ENCODE results near the gene COL1A1.

The COL1A1 gene

DNA sequence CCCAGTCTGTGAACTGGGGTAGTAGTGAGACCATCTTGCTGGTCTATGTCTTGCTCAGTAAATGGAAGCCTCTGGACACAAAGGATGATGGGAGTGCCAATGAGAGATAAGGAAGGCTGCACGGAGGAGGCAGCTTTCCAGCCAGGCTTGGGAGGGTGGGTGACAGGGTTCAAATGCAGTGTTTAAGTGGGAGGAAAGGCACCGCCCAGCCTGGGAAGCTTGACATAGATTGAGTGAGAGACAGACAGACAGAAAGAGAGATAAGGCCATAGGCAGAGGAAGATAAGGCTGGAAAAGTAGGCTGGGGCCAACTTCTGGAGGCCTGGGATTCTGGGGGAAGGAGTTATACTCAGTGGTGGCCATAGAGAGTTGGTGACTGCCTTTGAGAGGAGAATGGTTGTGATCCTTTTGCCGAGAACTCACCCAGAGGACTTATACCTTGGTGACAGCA, 7.2 kb upstream of the COL1A1 start:
- DNase-seq (ENCODE audit: low read depth, low spot score) = no peak
- no peak overlapping the region for H3K4me3 ChIP-seq (ENCODE audit: low read depth, low read length)
- POLR2A ChIA-PET = interaction anchor here (1.0 to 44.9 kb wide), 6 partner anchors 6 to 86 kb away, joined by 4 to 2316 read pairs (median 464); partner anchors contain the start of genes COL1A1 and TMEM92
- TF ChIP-seq, protein P1, sequence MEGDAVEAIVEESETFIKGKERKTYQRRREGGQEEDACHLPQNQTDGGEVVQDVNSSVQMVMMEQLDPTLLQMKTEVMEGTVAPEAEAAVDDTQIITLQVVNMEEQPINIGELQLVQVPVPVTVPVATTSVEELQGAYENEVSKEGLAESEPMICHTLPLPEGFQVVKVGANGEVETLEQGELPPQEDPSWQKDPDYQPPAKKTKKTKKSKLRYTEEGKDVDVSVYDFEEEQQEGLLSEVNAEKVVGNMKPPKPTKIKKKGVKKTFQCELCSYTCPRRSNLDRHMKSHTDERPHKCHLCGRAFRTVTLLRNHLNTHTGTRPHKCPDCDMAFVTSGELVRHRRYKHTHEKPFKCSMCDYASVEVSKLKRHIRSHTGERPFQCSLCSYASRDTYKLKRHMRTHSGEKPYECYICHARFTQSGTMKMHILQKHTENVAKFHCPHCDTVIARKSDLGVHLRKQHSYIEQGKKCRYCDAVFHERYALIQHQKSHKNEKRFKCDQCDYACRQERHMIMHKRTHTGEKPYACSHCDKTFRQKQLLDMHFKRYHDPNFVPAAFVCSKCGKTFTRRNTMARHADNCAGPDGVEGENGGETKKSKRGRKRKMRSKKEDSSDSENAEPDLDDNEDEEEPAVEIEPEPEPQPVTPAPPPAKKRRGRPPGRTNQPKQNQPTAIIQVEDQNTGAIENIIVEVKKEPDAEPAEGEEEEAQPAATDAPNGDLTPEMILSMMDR (IDR thresholded peaks at IDR 0.05; ENCODE audit: insufficient read depth, low read length, missing control alignments) = no peak
- CTCF ChIA-PET = interaction anchor here (1.0 to 24.1 kb wide), 4 partner anchors 8 to 62 kb away, joined by 3 to 489 read pairs (median 8); partner anchors contain the start of genes COL1A1 and TMEM92

DNA sequence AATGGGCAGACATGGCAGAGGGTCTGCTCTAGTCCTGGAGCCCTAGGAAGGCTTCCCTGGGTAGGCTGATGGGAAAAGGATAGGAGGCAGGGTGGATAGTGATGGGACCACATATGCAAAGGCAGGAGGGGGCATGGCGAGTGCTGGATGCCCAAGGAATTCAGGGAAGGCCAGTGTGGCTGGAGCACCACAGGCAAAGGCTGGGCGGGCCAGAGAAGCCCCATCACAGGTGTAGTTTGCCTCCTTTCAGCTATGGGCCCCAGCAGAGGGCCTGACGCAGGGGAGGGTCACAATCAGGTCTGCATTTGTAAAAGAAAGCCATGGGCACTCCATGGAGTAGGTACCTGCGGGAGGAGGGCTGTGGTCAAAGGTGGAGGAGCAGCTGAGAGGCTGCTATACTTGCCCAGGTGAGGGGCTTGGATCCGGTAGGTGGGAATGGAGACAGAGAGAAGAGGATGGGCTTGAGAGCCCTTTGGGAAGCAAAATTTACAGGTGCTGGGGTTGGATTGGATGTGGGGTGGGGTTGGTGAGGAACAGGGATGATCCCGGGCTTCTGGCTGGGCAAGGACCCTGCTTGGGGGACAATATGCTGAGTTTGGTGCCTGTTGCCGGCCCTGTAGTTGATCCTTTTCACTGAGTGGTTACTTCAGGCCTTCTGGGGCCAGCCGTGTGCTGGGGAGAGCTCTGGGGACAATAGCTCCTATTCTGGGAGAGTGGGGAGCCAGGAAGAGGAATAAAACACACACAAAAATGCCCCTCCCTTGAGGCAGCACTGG, 6.5 kb upstream of the COL1A1 start:
- TF ChIP-seq, protein P1 (IDR thresholded peaks at IDR 0.05; ENCODE audit: insufficient read depth, low read length, missing control alignments) = no peak
- CTCF ChIA-PET = interaction anchor here (1.0 to 24.1 kb wide), 5 partner anchors 7 to 62 kb away, joined by 3 to 489 read pairs (median 6); partner anchors contain the start of genes COL1A1 and TMEM92

DNA sequence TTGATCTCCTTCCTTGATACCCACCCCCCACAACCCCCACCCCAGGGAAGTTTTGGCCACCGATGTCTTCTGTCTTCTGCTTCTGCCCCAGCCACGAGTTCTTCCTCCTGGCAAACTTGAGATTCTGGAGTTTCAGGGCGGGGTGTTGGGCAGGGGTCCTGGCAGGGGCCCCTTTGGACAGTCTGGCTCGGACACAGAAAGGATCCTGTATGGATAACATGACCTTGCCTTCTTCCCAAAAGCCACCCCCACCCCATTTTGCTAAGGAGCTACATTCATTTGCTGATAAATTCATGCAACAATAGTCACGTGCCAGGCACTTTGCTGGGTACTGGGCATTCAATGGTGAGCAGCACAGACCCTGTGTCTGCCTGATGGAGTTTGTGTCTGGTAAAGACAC, 5.9 kb upstream of the COL1A1 start:
- no peak for DNase-seq (ENCODE audit: low read depth, low spot score)
- ChIA-PET POLR2A (interaction anchor here (1.5 to 44.9 kb wide), 4 partner anchors 9 to 58 kb away, joined by 3 to 2316 read pairs (median 714); partner anchors contain the start of gene TMEM92), CTCF (interaction anchor here (1.9 to 24.1 kb wide), 3 partner anchors 13 to 63 kb away, joined by 6 to 489 read pairs (median 6); partner anchors contain the start of gene TMEM92)
- TF ChIP-seq, protein P1 (IDR thresholded peaks at IDR 0.05; ENCODE audit: insufficient read depth, low read length, missing control alignments) = no peak
- H3K4me3 ChIP-seq (ENCODE audit: low read depth, low read length) = no peak overlapping the region

More for the DNA sequence above, 6.5 kb upstream of the COL1A1 start:
- no peak for DNase-seq (ENCODE audit: low read depth, low spot score)
- POLR2A ChIA-PET = interaction anchor here (0.6 to 44.9 kb wide), 5 partner anchors 8 to 57 kb away, joined by 3 to 2316 read pairs (median 11); partner anchors contain the start of gene TMEM92
- H3K4me3 ChIP-seq (ENCODE audit: low read depth, low read length) = no peak overlapping the region

DNA sequence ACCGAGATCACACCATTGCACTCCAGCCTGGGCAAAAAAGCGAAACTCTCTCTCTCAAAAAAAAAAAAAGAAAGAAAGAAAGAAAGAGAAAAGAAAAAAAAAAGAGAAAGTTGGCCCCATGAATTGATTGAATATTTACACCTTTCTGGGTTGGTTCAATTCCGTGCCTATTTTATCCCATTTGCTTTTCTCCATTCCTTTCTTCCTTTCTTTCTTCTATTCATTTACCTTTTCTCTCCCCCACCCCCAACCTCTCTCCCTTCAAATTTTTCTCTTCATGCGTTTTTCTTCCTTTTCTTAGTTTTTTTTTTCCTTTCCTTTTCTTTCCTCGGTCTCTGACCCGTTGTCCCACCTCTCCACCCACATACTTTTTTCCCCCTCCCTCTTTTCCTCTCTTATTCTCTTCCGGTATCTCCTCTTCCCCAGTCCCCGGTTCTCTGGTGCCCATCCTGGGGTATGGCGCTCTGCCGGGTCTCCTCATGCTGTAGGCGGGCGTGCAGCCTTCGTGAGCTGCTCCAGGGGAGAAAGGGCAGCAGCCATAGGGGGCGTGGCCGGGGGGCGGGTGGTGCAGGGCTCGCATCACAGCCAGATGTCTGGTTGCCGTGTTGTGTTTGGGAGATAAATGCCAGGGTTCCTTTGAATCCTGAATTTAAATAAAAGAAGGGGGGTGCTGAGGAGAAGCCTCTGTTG, 5.3 kb upstream of the COL1A1 start:
- TF ChIP-seq, protein P1 (IDR thresholded peaks at IDR 0.05; ENCODE audit: insufficient read depth, low read length, missing control alignments) = no peak
- POLR2A ChIA-PET = interaction anchor here (1.5 to 44.9 kb wide), 4 partner anchors 9 to 59 kb away, joined by 3 to 2316 read pairs (median 714); partner anchors contain the start of gene TMEM92
- CTCF ChIA-PET = interaction anchor here (1.1 to 24.1 kb wide), 4 partner anchors 11 to 112 kb away, joined by 3 to 489 read pairs (median 6); partner anchors contain the start of gene TMEM92
- peak overlapping the region; percentile 36 for H3K4me3 ChIP-seq (ENCODE audit: low read depth, low read length)
- no peak for DNase-seq (ENCODE audit: low read depth, low spot score)

DNA sequence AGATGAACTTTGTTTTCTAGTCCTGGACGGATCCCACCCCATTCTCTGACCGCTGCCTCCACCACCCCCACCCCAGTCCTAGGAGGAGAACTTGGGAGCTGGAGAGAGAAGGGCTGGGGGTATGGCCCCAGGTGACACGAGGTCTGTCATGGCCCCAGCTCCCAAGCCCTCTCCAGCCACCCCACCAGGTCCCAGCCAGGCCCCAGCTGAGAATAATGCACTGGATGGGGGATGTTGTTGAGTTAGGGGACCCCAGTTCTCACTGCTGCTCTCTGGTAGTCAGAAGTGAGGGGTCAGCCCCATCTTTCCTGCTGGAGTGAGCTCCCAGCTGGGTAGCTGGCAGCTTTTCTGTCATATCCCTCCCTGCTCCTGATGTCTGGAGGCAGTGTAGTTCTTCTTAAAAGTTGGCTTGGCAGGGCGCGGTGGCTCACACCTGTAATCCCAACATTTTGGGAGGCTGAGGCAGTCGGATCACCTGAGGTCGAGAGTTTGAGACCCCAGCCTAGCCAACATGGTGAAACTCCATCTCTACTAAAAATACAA, 4.6 kb upstream of the COL1A1 start:
- TF ChIP-seq, protein P1 (IDR thresholded peaks at IDR 0.05; ENCODE audit: insufficient read depth, low read length, missing control alignments) = no peak
- POLR2A ChIA-PET = interaction anchor here (6.9 to 44.9 kb wide), 3 partner anchors 10 to 59 kb away, joined by 831 to 2316 read pairs (median 1416); partner anchors contain the start of gene TMEM92
- CTCF ChIA-PET = interaction anchor here (1.1 to 24.1 kb wide), 5 partner anchors 10 to 112 kb away, joined by 3 to 489 read pairs (median 5); partner anchors contain the start of gene TMEM92
- no peak for DNase-seq (ENCODE audit: low read depth, low spot score)
- no peak overlapping the region for H3K4me3 ChIP-seq (ENCODE audit: low read depth, low read length)
